M059J (cell line): Measurements from ENCODE around the gene KIAA2012. TPM values are rescaled to one million over a fixed set of nuclear protein-coding genes. Genes with fewer than 3 reads are reported as not detected.

Experiments
- DNase-seq: peaks from one replicate; pipeline ENCODE4 v3.0.0-alpha.2; 2012; ENCODE audit warnings: low read depth
- total RNA-seq: library from RNA; depleted of rRNA; stranded (reverse); fragments of >200 nt; shearing (Covaris generic); gene quantifications from 2 replicates; pipeline ENCODE4 v1.2.3, GENCODE V29; 2014; rRNA removed

KIAA2012 gene
- total RNA-seq, result not detected in 2 replicates

GRCh38 chr2:202072737-202073401, at the start of gene KIAA2012:
Gene KIAA2012, plus strand, starts transcription at chr2:202073255. Its CDS starts 373 bp downstream, at chr2:202073628.
- DNase-seq, result no peak

GRCh38 chr2:202023904-202024266, 49.2 kb upstream of the KIAA2012 start:
- no peak for DNase-seq

GRCh38 chr2:202024871-202025270, 48.2 kb upstream of the KIAA2012 start:
- DNase-seq, result no peak

GRCh38 chr2:202025816-202026215, 47.2 kb upstream of the KIAA2012 start:
- DNase-seq, result peak; percentile 25

- DNase-seq, result no peak
These were observed 46.5 kb upstream of the KIAA2012 start for GRCh38 chr2:202026507-202026906.

GRCh38 chr2:202030691-202031090, 42.4 kb upstream of the KIAA2012 start:
- no peak for DNase-seq

- no peak for DNase-seq
These were observed 41.7 kb upstream of the KIAA2012 start for GRCh38 chr2:202031246-202031951.

GRCh38 chr2:202032846-202033316, 40.2 kb upstream of the KIAA2012 start:
- DNase-seq, result peak; percentile 74

- DNase-seq, result peak; percentile 90
These were observed 39.5 kb upstream of the KIAA2012 start, which contains the start of gene FZD7 for GRCh38 chr2:202033317-202034248. Gene FZD7, plus strand, starts transcription at chr2:202033855. Its CDS starts 793 bp downstream, at chr2:202034648.

GRCh38 chr2:202034249-202035088, 38.6 kb upstream of the KIAA2012 start:
- peak; percentile 49 for DNase-seq

GRCh38 chr2:202035089-202035940, 37.7 kb upstream of the KIAA2012 start:
- peak; percentile 49 for DNase-seq

- no peak for DNase-seq
These were observed 37.1 kb upstream of the KIAA2012 start for GRCh38 chr2:202035941-202036372.

GRCh38 chr2:202036601-202037037, 36.4 kb upstream of the KIAA2012 start:
- peak; percentile 62 for DNase-seq

- DNase-seq, result peak; percentile 79
These were observed 36.0 kb upstream of the KIAA2012 start for GRCh38 chr2:202037086-202037485.

- DNase-seq, result peak; percentile 87
These were observed 34.4 kb upstream of the KIAA2012 start for GRCh38 chr2:202038471-202039277.

- no peak for DNase-seq
These were observed 33.6 kb upstream of the KIAA2012 start for GRCh38 chr2:202039278-202040078.

GRCh38 chr2:202040079-202040844, 32.8 kb upstream of the KIAA2012 start:
- no peak for DNase-seq
